Measurements from ENCODE around the gene COL18A1. TPM values are rescaled to one million over a fixed set of nuclear protein-coding genes. Genes with fewer than 3 reads are reported as not detected.

Gene COL18A1
- total RNA-seq, 1 experiment from 2014 or later = 3.4 TPM

GRCh38 chr21:45420061-45421041 lies 15.4 kb downstream of the COL18A1 start:
- CTCF ChIA-PET = interaction anchor here (0.7 to 1.1 kb wide), 3 partner anchors 131 to 298 kb away, joined by 3 to 4 read pairs (median 4); no protein-coding TSS in a partner anchor
- POLR2A ChIA-PET = interaction anchor here (0.7 to 0.8 kb wide), 2 partner anchors 47 to 122 kb away, joined by 3 to 5 read pairs; no protein-coding TSS in a partner anchor
- intact Hi-C loops (cut with micrococcal nuclease) = no loop called here
- Mint-ChIP-seq H3K27ac (ENCODE audit: low read depth, unreplicated experiment) (no peak overlapping the region), H3K27me3 (ENCODE audit: insufficient read depth, unreplicated experiment) (no peaks in the 10 kb centered on the region), H3K36me3 (ENCODE audit: insufficient read depth, unreplicated experiment) (no peaks in the 10 kb centered on the region), H3K9me3 (ENCODE audit: unreplicated experiment) (no peaks in the 10 kb centered on the region), H3K4me1 (ENCODE audit: insufficient read depth, unreplicated experiment) (peaks cover 6% of the 10 kb centered on the region), H3K4me3 (ENCODE audit: unreplicated experiment) (no peak overlapping the region)
- no peak for DNase-seq (ENCODE audit: unreplicated experiment)
- no peak for TF ChIP-seq CTCF (IDR thresholded peaks at IDR 0.05; ENCODE audit: unreplicated experiment)
- BruUV-seq (replicated peaks) = no TSS peak

DNA sequence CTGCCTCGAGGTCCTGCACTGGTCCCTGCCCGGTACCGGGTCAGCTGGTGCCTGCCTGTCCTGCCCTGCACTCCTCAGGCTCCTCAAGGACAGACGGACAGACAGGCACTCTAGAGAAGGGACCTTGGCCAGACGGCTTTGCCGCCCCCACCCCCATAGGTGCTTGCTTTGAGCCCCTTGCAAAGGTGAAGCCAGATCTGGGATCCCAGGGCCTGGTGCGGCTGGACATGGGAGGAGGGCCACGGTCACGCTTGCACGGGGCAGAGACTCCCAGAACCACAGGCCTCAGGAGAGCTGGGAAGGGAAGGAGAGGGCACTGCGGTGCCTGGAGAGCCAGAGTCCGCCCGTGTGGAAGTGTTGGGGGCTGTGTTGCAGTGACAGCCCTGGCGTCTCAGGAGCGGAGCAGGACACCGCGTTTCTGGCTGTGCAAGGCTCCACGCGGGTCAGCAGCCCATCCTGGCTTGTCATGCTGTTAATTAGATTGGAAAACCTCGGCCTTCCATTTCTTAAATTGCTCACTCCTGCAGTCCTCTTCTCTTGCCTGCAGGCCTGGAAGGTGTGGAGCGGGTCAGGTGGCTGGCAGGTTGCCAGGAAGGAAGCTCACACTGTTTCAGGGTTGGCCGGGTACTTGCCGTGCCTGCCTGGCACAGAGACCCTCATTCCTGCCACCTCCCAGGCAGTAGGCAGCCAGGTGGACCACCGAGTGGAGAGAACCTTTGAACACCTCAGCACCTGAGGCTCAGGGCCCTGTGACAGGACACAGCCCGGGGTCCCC lies 16.3 kb downstream of the COL18A1 start:
- Mint-ChIP-seq H3K4me3 (ENCODE audit: unreplicated experiment) (no peak overlapping the region), H3K9me3 (ENCODE audit: unreplicated experiment) (no peaks in the 10 kb centered on the region), H3K27me3 (ENCODE audit: insufficient read depth, unreplicated experiment) (no peaks in the 10 kb centered on the region), H3K4me1 (ENCODE audit: insufficient read depth, unreplicated experiment) (peaks cover 6% of the 10 kb centered on the region), H3K36me3 (ENCODE audit: insufficient read depth, unreplicated experiment) (no peaks in the 10 kb centered on the region), H3K27ac (ENCODE audit: low read depth, unreplicated experiment) (no peak overlapping the region)
- no TSS peak for BruUV-seq (replicated peaks)
- intact Hi-C loops (cut with micrococcal nuclease) = no loop called here
- ChIA-PET CTCF (interaction anchor here (0.6 to 1.1 kb wide), 3 partner anchors 129 to 281 kb away, joined by 3 read pairs; no protein-coding TSS in a partner anchor), POLR2A (no interaction called here)
- no peak for TF ChIP-seq CTCF (IDR thresholded peaks at IDR 0.05; ENCODE audit: unreplicated experiment)
- peak; percentile 59 for DNase-seq (ENCODE audit: unreplicated experiment)

GRCh38 chr21:45421846-45422775 lies 17.1 kb downstream of the COL18A1 start:
- peaks cover 6% of the 10 kb centered on the region for H3K4me1 Mint-ChIP-seq (ENCODE audit: insufficient read depth, unreplicated experiment)
- H3K27me3 Mint-ChIP-seq (ENCODE audit: insufficient read depth, unreplicated experiment) = no peaks in the 10 kb centered on the region
- H3K9me3 Mint-ChIP-seq (ENCODE audit: unreplicated experiment) = no peaks in the 10 kb centered on the region
- H3K4me3 Mint-ChIP-seq (ENCODE audit: unreplicated experiment) = no peak overlapping the region
- BruUV-seq (replicated peaks) = no TSS peak
- H3K36me3 Mint-ChIP-seq (ENCODE audit: insufficient read depth, unreplicated experiment) = no peaks in the 10 kb centered on the region
- ChIA-PET CTCF (interaction anchor here (0.6 kb wide), 2 partner anchors 129 to 280 kb away, joined by 3 read pairs; no protein-coding TSS in a partner anchor), POLR2A (interaction anchor here (1.0 kb wide), 1 partner anchor 135 kb away, joined by 3 read pairs; the partner anchor contains the start of gene POFUT2)
- no peak for TF ChIP-seq CTCF (IDR thresholded peaks at IDR 0.05; ENCODE audit: unreplicated experiment)
- intact Hi-C loops (cut with micrococcal nuclease) = no loop called here
- H3K27ac Mint-ChIP-seq (ENCODE audit: low read depth, unreplicated experiment) = no peak overlapping the region
- DNase-seq (ENCODE audit: unreplicated experiment) = no peak

Measured in MCF 10A (cell line).